Measurements from ENCODE around the gene GOSR1.
"Not testable (repeated sequence)": the region's sequence is repeated elsewhere in the genome, so short reads cannot be mapped to it uniquely, and the experiment has no call there.

- TF ChIP-seq, protein P1, sequence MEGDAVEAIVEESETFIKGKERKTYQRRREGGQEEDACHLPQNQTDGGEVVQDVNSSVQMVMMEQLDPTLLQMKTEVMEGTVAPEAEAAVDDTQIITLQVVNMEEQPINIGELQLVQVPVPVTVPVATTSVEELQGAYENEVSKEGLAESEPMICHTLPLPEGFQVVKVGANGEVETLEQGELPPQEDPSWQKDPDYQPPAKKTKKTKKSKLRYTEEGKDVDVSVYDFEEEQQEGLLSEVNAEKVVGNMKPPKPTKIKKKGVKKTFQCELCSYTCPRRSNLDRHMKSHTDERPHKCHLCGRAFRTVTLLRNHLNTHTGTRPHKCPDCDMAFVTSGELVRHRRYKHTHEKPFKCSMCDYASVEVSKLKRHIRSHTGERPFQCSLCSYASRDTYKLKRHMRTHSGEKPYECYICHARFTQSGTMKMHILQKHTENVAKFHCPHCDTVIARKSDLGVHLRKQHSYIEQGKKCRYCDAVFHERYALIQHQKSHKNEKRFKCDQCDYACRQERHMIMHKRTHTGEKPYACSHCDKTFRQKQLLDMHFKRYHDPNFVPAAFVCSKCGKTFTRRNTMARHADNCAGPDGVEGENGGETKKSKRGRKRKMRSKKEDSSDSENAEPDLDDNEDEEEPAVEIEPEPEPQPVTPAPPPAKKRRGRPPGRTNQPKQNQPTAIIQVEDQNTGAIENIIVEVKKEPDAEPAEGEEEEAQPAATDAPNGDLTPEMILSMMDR (IDR thresholded peaks at IDR 0.05): not testable (repeated sequence)
- not testable (repeated sequence) for TF ChIP-seq POLR2A (IDR thresholded peaks at IDR 0.05)
Measured at GRCh38 chr17:30563905-30564390, 86.7 kb downstream of the GOSR1 start.

All from thyroid gland (tissue), 4 donors.